Neural crest cell (in vitro differentiated cells): ENCODE results near the gene PDYN. TPM values are rescaled to one million over a fixed set of nuclear protein-coding genes. Genes with fewer than 3 reads are reported as not detected.

Experiments
- DNase-seq: peaks from one replicate; pipeline ENCODE4 v3.0.0; 2021; ENCODE audit warnings: low read depth, mixed read lengths, low spot score
- H3K27ac Mint-ChIP-seq: one replicate; pipeline ENCODE4 v1.8.0; 2021; ENCODE audit warnings: mild to moderate bottlenecking, mixed read lengths; ENCODE audit not compliant: unreplicated experiment
- H3K27me3 Mint-ChIP-seq: 2 replicates; pipeline ENCODE4 v1.8.0; 2021; ENCODE audit warnings: low read depth, mild to moderate bottlenecking, mixed read lengths
- H3K36me3 Mint-ChIP-seq: 2 replicates; pipeline ENCODE4 v1.8.0; 2021; ENCODE audit warnings: low read depth, mild to moderate bottlenecking, mixed read lengths
- H3K4me1 Mint-ChIP-seq: 2 replicates; pipeline ENCODE4 v1.8.0; 2021; ENCODE audit warnings: mixed read lengths
- H3K4me3 Mint-ChIP-seq: one replicate; pipeline ENCODE4 v1.8.0; 2021; ENCODE audit warnings: mild to moderate bottlenecking, mixed read lengths
- H3K9me3 Mint-ChIP-seq: 2 replicates; pipeline ENCODE4 v1.8.0; 2021; ENCODE audit warnings: mixed read lengths
- total RNA-seq: library from RNA; stranded (reverse); gene quantifications from 2 replicates; pipeline ENCODE4 v1.2.1, GENCODE V29; 2021
- TF ChIP-seq, protein P1 (sequence below): fragments of 200-600 bp; sonication (generic); conservative IDR thresholded peaks from 2 replicates; pipeline ENCODE4 v1.5.0; 2021; ENCODE audit warnings: antibody characterized with exemption, mild to moderate bottlenecking

PDYN gene
- total RNA-seq, 1 donor from 2014 or later: 0.63 TPM

DNA sequence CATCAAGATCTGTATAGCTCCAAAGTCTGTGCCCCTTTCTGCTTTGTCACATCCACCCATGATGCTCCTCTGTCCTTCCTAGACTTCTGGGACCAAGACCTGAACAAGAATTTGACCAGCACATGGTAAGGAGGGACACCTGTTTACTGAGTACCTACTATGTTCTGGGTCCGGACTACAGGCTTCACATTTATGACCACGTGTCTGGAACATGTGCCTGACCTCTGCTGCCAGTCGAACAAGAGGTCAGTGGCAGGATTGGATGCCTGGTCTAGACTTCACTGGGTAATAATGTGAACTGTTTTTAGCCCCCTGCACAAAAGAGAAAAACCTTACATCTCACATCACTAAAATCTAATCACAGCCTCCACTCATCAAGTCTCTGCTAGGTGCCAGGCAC is 7.3 kb upstream of the PDYN start:
- H3K27me3 Mint-ChIP-seq: peaks cover 67% of the 10 kb centered on the region
- H3K4me3 Mint-ChIP-seq: no peak overlapping the region
- H3K9me3 Mint-ChIP-seq: no peaks in the 10 kb centered on the region
- H3K4me1 Mint-ChIP-seq: no peaks in the 10 kb centered on the region
- no peak overlapping the region for H3K27ac Mint-ChIP-seq
- no peak for DNase-seq
- no peaks in the 10 kb centered on the region for H3K36me3 Mint-ChIP-seq
- TF ChIP-seq, protein P1, sequence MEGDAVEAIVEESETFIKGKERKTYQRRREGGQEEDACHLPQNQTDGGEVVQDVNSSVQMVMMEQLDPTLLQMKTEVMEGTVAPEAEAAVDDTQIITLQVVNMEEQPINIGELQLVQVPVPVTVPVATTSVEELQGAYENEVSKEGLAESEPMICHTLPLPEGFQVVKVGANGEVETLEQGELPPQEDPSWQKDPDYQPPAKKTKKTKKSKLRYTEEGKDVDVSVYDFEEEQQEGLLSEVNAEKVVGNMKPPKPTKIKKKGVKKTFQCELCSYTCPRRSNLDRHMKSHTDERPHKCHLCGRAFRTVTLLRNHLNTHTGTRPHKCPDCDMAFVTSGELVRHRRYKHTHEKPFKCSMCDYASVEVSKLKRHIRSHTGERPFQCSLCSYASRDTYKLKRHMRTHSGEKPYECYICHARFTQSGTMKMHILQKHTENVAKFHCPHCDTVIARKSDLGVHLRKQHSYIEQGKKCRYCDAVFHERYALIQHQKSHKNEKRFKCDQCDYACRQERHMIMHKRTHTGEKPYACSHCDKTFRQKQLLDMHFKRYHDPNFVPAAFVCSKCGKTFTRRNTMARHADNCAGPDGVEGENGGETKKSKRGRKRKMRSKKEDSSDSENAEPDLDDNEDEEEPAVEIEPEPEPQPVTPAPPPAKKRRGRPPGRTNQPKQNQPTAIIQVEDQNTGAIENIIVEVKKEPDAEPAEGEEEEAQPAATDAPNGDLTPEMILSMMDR: no peak

DNA sequence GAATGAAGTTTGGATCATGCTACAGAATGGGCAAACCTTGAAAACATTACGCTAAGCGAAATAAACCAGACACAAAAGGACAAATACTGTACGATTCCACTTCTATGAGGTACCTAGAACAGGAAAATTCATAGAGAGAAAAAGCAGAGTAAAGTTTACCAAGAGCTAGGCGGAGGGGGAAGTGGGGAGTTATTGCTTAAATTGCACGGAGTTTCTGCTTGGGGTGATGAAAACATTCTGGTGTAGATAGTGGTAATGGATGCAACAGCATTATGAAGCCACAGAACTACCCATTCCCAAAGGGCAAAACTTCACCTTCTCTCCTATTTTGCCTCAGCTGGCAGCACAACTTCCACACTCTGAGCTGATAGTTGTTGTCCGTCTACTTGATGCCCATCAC is 6.4 kb upstream of the PDYN start:
- H3K27me3 Mint-ChIP-seq: peaks cover 69% of the 10 kb centered on the region
- TF ChIP-seq, protein P1: no peak

DNA sequence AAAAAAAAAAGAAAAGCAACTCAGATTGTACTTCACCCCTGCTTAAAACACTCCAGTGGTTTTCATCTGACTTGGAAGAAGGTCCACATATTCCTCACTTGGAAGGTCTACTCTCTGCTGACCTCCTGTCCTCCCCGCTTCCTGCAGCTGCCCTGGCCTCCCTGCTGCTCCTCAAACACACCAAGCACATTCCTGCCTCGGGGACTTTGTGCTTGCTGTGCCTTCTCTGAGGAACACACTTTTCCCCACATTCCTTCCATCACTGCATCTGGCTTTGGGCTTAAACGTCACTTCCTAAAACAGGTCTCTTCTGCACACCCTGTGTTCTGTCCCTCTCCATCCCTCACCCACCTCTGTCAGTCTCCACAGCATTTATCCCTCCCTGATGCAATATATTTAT is 4.9 kb upstream of the PDYN start:
- H3K36me3 Mint-ChIP-seq: no peaks in the 10 kb centered on the region
- H3K9me3 Mint-ChIP-seq: no peaks in the 10 kb centered on the region
- H3K27ac Mint-ChIP-seq: no peak overlapping the region
- DNase-seq: no peak
- H3K4me3 Mint-ChIP-seq: no peak overlapping the region
- H3K4me1 Mint-ChIP-seq: peaks cover 8% of the 10 kb centered on the region
- H3K27me3 Mint-ChIP-seq: peaks cover 76% of the 10 kb centered on the region
- TF ChIP-seq, protein P1: no peak

More for the DNA sequence above, 6.4 kb upstream of the PDYN start:
- Mint-ChIP-seq H3K36me3 (no peaks in the 10 kb centered on the region), H3K4me1 (no peaks in the 10 kb centered on the region), H3K27ac (no peak overlapping the region), H3K9me3 (no peaks in the 10 kb centered on the region), H3K4me3 (no peak overlapping the region)
- DNase-seq: no peak

DNA sequence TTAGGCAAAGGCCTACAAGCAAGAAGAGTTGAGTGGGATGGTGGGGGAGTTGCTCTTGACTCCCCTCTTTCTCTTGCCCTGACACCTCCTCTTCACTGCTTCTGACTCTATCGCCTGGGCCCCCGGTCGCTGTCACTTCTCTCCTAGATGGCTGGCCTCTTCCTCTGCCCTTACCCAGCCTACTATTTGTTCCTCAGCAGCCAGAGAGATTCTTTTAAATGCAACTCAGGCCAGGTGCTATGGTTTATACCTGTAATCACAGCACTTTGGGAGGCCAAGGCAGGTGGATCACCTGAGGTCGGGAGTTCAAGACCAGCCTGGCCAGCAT is 4.3 kb upstream of the PDYN start:
- no peak for DNase-seq

DNA sequence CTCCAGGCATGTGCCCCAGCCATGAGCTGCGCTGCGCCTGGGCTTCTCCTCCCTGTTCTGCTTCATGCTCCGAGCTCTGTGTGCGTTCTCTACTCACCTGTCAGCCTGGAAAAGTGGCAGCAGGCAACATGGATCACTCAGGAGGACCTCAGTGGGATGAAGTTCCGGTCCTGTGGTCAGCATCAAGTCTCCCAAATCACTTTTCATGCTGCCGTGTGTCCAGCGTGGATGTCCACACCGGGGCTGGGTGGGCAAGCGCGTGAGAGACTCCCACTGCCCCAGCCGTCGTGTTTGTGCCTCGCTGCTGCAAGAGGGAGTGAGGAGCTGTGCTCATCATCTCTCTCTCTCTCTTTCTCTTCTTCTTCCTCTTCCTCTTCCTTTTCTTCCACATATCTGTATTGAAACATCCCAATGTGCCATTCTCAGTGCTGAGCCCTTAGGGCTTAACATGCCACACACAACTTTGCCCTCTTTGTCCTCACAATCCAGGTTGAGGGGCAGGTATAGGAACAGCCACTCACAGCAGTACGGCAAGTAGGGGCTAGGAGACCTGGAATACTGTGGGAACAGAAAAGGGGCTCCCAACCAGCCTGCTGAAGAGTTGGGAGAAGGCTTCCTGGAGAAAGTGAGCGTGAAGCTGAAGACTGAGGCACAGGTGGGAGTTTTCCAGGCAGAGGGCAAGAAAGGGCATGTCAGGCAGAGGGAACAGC is 3.8 kb upstream of the PDYN start:
- TF ChIP-seq, protein P1: no peak
- Mint-ChIP-seq H3K36me3 (no peaks in the 10 kb centered on the region), H3K4me3 (no peak overlapping the region), H3K27ac (no peak overlapping the region), H3K27me3 (peaks cover 77% of the 10 kb centered on the region), H3K4me1 (peaks cover 15% of the 10 kb centered on the region), H3K9me3 (no peaks in the 10 kb centered on the region)
- no peak for DNase-seq

More for the DNA sequence above, 4.3 kb upstream of the PDYN start:
- H3K4me3 Mint-ChIP-seq: no peak overlapping the region
- H3K4me1 Mint-ChIP-seq: peaks cover 13% of the 10 kb centered on the region
- no peaks in the 10 kb centered on the region for H3K36me3 Mint-ChIP-seq
- no peak overlapping the region for H3K27ac Mint-ChIP-seq
- H3K9me3 Mint-ChIP-seq: no peaks in the 10 kb centered on the region
- H3K27me3 Mint-ChIP-seq: peaks cover 77% of the 10 kb centered on the region
- TF ChIP-seq, protein P1: no peak
